Activated CD8-positive, alpha-beta T cell treated with anti-CD3 and anti-CD28 coated beads for 36 hours (primary cell): Measurements from ENCODE around the gene RAPGEF5. TPM values are rescaled to one million over a fixed set of nuclear protein-coding genes. Genes with fewer than 3 reads are reported as not detected.

ENCODE experiments used
- ATAC-seq: fragments of 200-7000 bp; cut with Tn5 transposase; one replicate; pipeline ENCODE4 v1.10.0; 2021; ENCODE audit warnings: mild to moderate bottlenecking, moderate library complexity
- CTCF ChIA-PET: fragments of 350-600 bp; sonication (Branson Sonifier 250); formaldehyde crosslinking; loops from one replicate; lab custom pipeline; 2021; ENCODE audit warnings: antibody characterized with exemption; lab: Charles Lee
- POLR2A ChIA-PET: fragments of 350-600 bp; sonication (Branson Sonifier 250); formaldehyde crosslinking; loops from one replicate; lab custom pipeline; 2021; ENCODE audit warnings: antibody characterized with exemption; lab: Charles Lee
- DNase-seq: peaks from one replicate; pipeline ENCODE4 v3.0.0-alpha.2; 2020
- H3K27ac Mint-ChIP-seq: one replicate; pipeline ENCODE4 v1.8.0; 2021; ENCODE audit warnings: mild to moderate bottlenecking, mixed read lengths
- H3K27me3 Mint-ChIP-seq: one replicate; pipeline ENCODE4 v1.8.0; 2021; ENCODE audit warnings: mixed read lengths
- H3K36me3 Mint-ChIP-seq: one replicate; pipeline ENCODE4 v1.8.0; 2021; ENCODE audit warnings: low read depth, mixed read lengths
- H3K4me1 Mint-ChIP-seq: one replicate; pipeline ENCODE4 v1.8.0; 2021; ENCODE audit warnings: low read depth, mixed read lengths
- H3K4me3 Mint-ChIP-seq: one replicate; pipeline ENCODE4 v1.8.0; 2021; ENCODE audit warnings: mild to moderate bottlenecking, moderate library complexity, mixed read lengths
- H3K9me3 Mint-ChIP-seq: one replicate; pipeline ENCODE4 v1.8.0; 2021; ENCODE audit warnings: mixed read lengths
- intact Hi-C: fragments of 100-400 bp; cut with micrococcal nuclease; formaldehyde crosslinking; loops from one replicate; pipeline ENCODE4 v1.10.0; 2022
- total RNA-seq, 2 experiments: library from RNA; stranded (reverse); gene quantifications; one replicate each; pipeline ENCODE4 v1.2.3, GENCODE V29; 2021
- TF ChIP-seq, protein P1 (sequence below): fragments of 200-600 bp; IDR thresholded peaks from one replicate; pipeline ENCODE4 v1.8.0; 2022; ENCODE audit warnings: antibody characterized with exemption, mild to moderate bottlenecking

The RAPGEF5 gene
- total RNA-seq, 2 experiments from 2014 or later, result 0.92 to 0.99 TPM

GRCh38 chr7:22137026-22137425 is 219.9 kb downstream of the RAPGEF5 start:
- no peak overlapping the region for H3K27ac Mint-ChIP-seq
- CTCF ChIA-PET, result no interaction called here
- intact Hi-C loops, result no loop called here
- TF ChIP-seq, protein P1, sequence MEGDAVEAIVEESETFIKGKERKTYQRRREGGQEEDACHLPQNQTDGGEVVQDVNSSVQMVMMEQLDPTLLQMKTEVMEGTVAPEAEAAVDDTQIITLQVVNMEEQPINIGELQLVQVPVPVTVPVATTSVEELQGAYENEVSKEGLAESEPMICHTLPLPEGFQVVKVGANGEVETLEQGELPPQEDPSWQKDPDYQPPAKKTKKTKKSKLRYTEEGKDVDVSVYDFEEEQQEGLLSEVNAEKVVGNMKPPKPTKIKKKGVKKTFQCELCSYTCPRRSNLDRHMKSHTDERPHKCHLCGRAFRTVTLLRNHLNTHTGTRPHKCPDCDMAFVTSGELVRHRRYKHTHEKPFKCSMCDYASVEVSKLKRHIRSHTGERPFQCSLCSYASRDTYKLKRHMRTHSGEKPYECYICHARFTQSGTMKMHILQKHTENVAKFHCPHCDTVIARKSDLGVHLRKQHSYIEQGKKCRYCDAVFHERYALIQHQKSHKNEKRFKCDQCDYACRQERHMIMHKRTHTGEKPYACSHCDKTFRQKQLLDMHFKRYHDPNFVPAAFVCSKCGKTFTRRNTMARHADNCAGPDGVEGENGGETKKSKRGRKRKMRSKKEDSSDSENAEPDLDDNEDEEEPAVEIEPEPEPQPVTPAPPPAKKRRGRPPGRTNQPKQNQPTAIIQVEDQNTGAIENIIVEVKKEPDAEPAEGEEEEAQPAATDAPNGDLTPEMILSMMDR, result no peak
- POLR2A ChIA-PET, result no interaction called here
- H3K36me3 Mint-ChIP-seq, result no peaks in the 10 kb centered on the region
- DNase-seq (no peak), ATAC-seq (no peak)
- H3K4me1 Mint-ChIP-seq, result no peaks in the 10 kb centered on the region
- H3K27me3 Mint-ChIP-seq, result no peaks in the 10 kb centered on the region
- H3K9me3 Mint-ChIP-seq, result no peaks in the 10 kb centered on the region
- no peak overlapping the region for H3K4me3 Mint-ChIP-seq

GRCh38 chr7:22129819-22130580 is 227.0 kb downstream of the RAPGEF5 start:
- ChIA-PET CTCF (interaction anchor here (3.9 kb wide), 1 partner anchor 20 kb away, joined by 15 read pairs; no protein-coding TSS in a partner anchor), POLR2A (no interaction called here)
- H3K4me3 Mint-ChIP-seq, result no peak overlapping the region
- DNase-seq, result no peak
- no peaks in the 10 kb centered on the region for H3K4me1 Mint-ChIP-seq
- no peaks in the 10 kb centered on the region for H3K9me3 Mint-ChIP-seq
- ATAC-seq, result peak; percentile 34
- TF ChIP-seq, protein P1, result no peak
- intact Hi-C loops, result no loop called here
- no peaks in the 10 kb centered on the region for H3K36me3 Mint-ChIP-seq
- H3K27ac Mint-ChIP-seq, result no peak overlapping the region
- peaks cover 3% of the 10 kb centered on the region for H3K27me3 Mint-ChIP-seq

- no peaks in the 10 kb centered on the region for H3K9me3 Mint-ChIP-seq
- DNase-seq (no peak), ATAC-seq (no peak)
- ChIA-PET CTCF (interaction anchor here (3.9 kb wide), 1 partner anchor 19 kb away, joined by 15 read pairs; no protein-coding TSS in a partner anchor), POLR2A (no interaction called here)
- H3K36me3 Mint-ChIP-seq, result no peaks in the 10 kb centered on the region
- H3K27ac Mint-ChIP-seq, result no peak overlapping the region
- H3K4me1 Mint-ChIP-seq, result no peaks in the 10 kb centered on the region
- no peak overlapping the region for H3K4me3 Mint-ChIP-seq
- intact Hi-C loops, result no loop called here
- peaks cover 3% of the 10 kb centered on the region for H3K27me3 Mint-ChIP-seq
- TF ChIP-seq, protein P1, result no peak
These were observed 227.8 kb downstream of the RAPGEF5 start for GRCh38 chr7:22129166-22129565.

DNA sequence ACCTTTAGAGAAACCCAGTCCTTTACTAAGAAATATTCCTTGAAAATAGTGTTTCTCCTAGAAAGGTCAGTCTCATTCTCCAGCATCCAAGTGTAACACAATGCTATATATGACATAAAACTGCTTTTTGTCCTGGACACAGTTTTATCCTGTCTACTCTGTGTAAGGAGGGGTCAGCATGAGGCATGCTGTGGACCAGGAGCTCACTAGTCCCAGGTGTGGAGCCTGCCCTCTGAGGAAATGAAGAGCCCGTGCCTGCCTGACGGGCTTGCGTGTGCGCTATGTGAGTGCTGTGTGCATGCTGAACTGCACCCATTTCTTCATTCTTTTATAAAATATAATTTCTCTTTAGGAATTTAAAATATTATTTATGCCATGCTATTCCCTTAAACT is 228.4 kb downstream of the RAPGEF5 start:
- TF ChIP-seq, protein P1, result no peak
- no peaks in the 10 kb centered on the region for H3K9me3 Mint-ChIP-seq
- no peaks in the 10 kb centered on the region for H3K4me1 Mint-ChIP-seq
- CTCF ChIA-PET, result interaction anchor here (1.0 to 3.9 kb wide), 2 partner anchors 18 to 25 kb away, joined by 3 to 15 read pairs; no protein-coding TSS in a partner anchor
- peaks cover 3% of the 10 kb centered on the region for H3K27me3 Mint-ChIP-seq
- intact Hi-C loops, result no loop called here
- no peak overlapping the region for H3K27ac Mint-ChIP-seq
- DNase-seq (no peak), ATAC-seq (no peak)
- H3K4me3 Mint-ChIP-seq, result no peak overlapping the region
- POLR2A ChIA-PET, result no interaction called here
- no peaks in the 10 kb centered on the region for H3K36me3 Mint-ChIP-seq

- no peaks in the 10 kb centered on the region for H3K36me3 Mint-ChIP-seq
- CTCF ChIA-PET, result interaction anchor here (1.0 to 3.9 kb wide), 2 partner anchors 18 to 24 kb away, joined by 3 to 15 read pairs; no protein-coding TSS in a partner anchor
- no peak overlapping the region for H3K27ac Mint-ChIP-seq
- peaks cover 3% of the 10 kb centered on the region for H3K27me3 Mint-ChIP-seq
- no peak for ATAC-seq
- no peaks in the 10 kb centered on the region for H3K9me3 Mint-ChIP-seq
- H3K4me3 Mint-ChIP-seq, result no peak overlapping the region
- intact Hi-C loops, result no loop called here
- POLR2A ChIA-PET, result no interaction called here
- DNase-seq, result no peak
- TF ChIP-seq, protein P1, result no peak
- no peaks in the 10 kb centered on the region for H3K4me1 Mint-ChIP-seq
These were observed 229.0 kb downstream of the RAPGEF5 start for GRCh38 chr7:22127835-22128527.
